Measurements from ENCODE around the gene CPSF4.

- TF ChIP-seq CTCF (IDR thresholded peaks at IDR 0.05; ENCODE audit: low read depth, low read length) (no peak), MAX (IDR thresholded peaks at IDR 0.05; ENCODE audit: low read depth, low read length) (no peak)
These were observed 29.7 kb downstream of the CPSF4 start for GRCh38 chr7:99468336-99468918.
